HG03342 (cell line): ENCODE measurements around the gene RNU6-1.

Experiments used
- ATAC-seq: cut with Tn5 transposase; IDR thresholded peaks from one replicate; pipeline ENCODE4 v1.9.1; 2021; ENCODE audit warnings: mild to moderate bottlenecking, moderate library complexity; ENCODE audit not compliant: unreplicated experiment

RNU6-1 gene

GRCh38 chr15:67859331-67859946, 19.6 kb upstream of the RNU6-1 start:
- no peak for ATAC-seq

DNA sequence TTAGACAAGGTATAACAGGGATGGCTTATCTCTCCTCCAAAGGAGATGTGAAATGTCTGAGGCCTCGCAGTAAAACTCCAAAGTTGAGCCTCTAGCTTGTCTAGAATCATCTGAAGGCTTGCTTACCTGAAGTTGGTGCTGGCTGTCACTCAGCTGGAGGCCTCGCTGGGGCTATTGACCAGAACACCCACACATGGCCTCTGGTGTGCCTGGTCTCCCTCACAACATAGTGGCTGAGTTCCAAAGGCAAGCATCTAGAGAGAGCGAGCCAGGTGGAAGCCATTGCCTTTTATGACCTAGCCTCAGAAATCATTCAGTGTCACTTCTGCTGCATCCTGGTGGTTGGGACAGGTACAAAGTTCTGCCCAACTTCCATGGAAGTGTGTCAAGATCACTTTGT, 17.4 kb upstream of the RNU6-1 start:
- ATAC-seq: no peak

- ATAC-seq: no peak
These were observed 16.0 kb upstream of the RNU6-1 start for GRCh38 chr15:67855842-67856241.

- no peak for ATAC-seq
These were observed 14.5 kb upstream of the RNU6-1 start for GRCh38 chr15:67854358-67854757.

GRCh38 chr15:67853454-67853853, 13.6 kb upstream of the RNU6-1 start:
- no peak for ATAC-seq

GRCh38 chr15:67852418-67852817, 12.6 kb upstream of the RNU6-1 start:
- no peak for ATAC-seq

- ATAC-seq: no peak
These were observed 11.2 kb upstream of the RNU6-1 start for GRCh38 chr15:67850994-67851571.

- ATAC-seq: no peak
These were observed 10.5 kb upstream of the RNU6-1 start for GRCh38 chr15:67850336-67850735.

GRCh38 chr15:67849538-67849937, 9.7 kb upstream of the RNU6-1 start:
- ATAC-seq: no peak

DNA sequence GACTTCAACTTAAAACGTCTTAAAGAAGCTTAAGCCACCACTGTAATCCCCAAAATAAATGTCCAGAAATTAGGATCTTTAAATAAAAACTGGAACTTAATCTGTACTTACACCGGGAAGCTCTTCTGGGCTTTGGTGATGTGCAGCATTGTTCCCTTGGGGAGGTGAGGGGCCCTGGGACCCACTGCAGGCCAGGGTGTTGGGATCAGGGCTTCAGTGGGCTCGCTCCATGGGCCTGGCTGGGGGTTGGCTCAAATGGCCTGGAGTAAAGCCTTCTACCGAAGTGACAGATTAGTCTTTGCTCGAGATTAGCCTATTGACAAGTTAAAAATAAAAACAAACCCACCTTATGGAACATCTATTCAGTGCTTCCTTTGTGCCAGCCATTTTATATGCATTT, 6.1 kb upstream of the RNU6-1 start:
- no peak for ATAC-seq

- ATAC-seq: no peak
These were observed 3.9 kb upstream of the RNU6-1 start for GRCh38 chr15:67843571-67844387.

GRCh38 chr15:67843092-67843501, 3.3 kb upstream of the RNU6-1 start:
- ATAC-seq: no peak

DNA sequence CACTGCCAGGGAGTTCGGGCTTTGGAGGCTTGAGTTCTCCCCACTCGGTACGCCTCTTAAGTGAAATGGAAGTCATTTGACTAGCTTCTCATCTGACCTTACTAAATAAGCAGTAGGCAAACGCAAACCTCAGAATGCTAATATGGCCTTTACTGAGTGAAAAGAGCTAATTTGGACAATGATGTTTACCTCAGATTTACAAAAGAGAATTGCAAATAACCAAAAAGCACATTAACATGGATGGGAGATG, 1.6 kb upstream of the RNU6-1 start:
- no peak for ATAC-seq

GRCh38 chr15:67840749-67841512, 1.1 kb upstream of the RNU6-1 start:
- no peak for ATAC-seq

DNA sequence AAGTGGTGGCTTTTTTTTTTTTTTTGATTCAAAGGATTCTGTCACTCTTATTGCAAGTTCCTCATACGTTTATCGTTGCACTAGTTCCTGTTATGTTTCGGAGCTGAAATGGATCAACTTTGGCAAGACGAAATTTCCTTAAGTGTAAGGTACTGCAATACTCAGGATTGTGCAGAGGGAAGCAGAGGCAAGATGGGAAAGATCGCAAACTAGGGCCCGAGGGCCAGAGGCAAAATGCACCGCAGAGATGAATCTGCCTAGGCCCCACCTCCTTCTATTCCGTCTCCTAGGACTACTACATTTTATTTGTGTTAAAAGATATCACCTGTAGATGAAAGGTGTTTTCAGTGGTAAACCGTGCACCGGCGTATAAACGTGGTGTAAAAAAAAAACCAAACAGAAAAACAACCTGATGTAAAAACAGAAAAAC, 331 bp downstream of the RNU6-1 start:
- ATAC-seq: no peak

GRCh38 chr15:67838789-67839332, 984 bp downstream of the RNU6-1 start:
- no peak for ATAC-seq

DNA sequence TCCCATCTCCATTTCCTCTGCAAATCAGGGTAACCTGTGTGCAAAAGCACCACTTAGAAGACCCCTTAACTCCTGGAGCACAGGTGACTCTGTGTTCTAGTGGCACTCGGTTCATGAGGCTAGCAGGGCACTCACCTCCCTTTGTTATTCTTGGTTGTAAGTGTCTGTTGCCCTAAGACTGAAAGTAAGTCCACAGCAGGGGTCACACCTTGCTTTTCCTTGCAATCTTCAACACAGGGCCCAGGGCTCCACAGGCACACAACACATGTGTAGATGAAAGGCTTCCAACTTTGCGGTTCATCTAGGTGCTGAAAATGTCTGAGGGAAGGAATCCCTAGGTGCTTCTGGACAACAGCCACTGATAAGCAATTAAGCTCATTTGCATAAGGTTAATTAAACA, 2.9 kb downstream of the RNU6-1 start:
- ATAC-seq: no peak

DNA sequence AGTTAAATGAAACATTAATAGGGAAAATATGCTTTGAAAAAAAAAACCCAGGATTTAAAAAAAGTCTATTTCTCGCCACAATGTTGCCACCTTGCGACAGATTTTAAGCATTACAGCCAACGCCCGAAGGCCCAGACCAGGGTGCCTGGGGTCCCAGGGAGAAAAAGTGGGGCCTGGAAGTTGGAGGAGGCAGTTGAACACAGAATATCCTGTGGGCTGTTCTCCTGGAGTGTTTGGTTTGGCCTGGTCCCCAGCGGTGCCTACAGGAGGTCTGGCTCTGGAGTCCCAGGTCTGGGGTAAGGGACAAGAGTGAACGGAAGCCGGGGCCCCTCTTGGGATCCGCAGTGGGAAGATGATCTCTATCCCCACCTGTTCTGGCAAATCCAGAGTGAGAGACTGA, 3.4 kb downstream of the RNU6-1 start:
- no peak for ATAC-seq

DNA sequence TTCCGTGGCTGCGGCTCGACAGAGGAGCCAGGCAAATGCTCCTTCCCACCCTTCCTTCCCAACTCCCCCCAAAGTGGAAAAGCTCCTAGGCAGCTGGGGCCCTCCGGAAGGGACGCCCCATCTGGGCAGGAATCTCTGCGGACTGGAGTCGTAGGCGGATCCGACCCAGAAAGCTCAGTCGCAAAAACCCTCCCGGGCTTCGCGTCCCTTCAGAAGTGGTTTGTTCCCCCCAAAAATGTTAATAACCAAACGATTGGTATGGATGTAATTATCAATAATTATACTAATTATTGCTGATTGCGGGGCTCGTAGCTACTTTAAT, 3.8 kb downstream of the RNU6-1 start:
- ATAC-seq: no peak

DNA sequence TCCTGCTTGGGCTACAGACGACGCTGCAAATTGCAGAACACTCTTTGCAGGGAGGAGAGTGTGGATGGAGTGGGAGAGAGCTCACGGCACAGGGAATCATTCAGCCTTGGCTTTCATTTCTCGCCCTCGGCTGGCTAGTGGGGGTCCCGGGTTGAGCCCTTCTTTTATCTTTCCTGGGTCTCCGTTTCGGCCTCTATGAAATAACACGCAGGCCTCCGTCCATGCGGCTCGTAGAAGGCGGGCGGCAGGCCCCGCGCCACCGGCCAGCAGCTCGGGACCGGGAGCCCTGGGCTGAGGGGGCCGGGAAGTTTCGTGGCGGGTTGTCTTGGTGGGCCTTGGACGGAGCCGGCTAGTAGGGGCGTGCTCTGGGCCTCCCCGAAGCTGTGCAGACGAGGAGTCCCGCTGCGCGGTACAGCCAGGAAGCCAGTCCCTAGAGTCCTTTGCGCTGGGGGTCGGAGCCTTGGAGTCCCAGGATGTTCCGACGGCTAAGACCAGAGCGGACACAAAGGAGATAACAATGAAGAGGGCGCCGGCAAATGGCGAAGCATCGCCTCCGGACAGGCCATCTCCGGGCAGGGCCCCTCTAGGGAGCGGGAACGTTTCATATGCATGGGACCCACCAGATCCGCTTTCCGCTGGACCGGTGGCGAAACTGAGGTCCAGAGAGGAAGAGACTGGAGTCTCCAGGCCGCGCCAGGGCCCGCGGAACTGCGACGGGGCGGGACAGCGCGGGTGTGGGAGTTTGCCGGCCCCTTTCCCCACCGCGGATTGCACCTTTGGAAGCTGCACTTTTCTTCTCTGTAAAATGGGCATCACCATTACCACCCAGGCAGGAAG, 4.3 kb downstream of the RNU6-1 start:
- no peak for ATAC-seq
